ENCODE data around the gene ZNF143. TPM values are rescaled to one million over a fixed set of nuclear protein-coding genes. Genes with fewer than 3 reads are reported as not detected.

ZNF143 gene
- total RNA-seq, 1 experiment from 2014 or later: 16.9 TPM

GRCh38 chr11:9470765-9471164 lies 10.0 kb downstream of the ZNF143 start:
- DNase-seq (ENCODE audit: low read depth in 1 of 2, low spot score in 2 of 2): no peak
- no peak overlapping the region for H3K4me3 ChIP-seq
- no peaks in the 10 kb centered on the region for H3K27me3 ChIP-seq (replicated peaks)
- no peaks in the 10 kb centered on the region for H3K9me3 ChIP-seq (replicated peaks)
- H3K4me1 ChIP-seq (replicated peaks): no peaks in the 10 kb centered on the region
- no peak overlapping the region for H3K27ac ChIP-seq
- H3K36me3 ChIP-seq: peaks cover 5% of the 10 kb centered on the region; the same call in 1 of the 2 replicates

DNA sequence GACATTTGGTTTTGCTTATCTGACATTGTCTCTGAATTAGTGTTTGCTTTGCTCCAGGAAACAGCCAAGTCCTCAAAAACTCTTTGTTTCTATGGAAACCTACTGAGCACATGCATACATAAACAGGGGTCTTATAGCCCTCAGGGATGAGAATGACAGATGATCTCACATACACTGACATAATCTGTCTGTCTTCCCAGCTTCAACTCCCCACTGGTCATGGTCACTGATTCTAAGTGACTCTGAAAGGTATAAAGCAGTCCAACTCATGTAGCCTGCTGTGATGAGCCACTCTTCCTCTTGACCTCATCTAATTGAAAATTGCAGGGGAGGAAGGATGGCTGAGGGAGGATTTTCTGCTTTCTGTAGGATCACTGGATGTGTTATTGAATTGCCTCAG lies 12.6 kb downstream of the ZNF143 start:
- H3K27ac ChIP-seq: no peak overlapping the region
- no peak for DNase-seq (ENCODE audit: low read depth in 1 of 2, low spot score in 2 of 2)
- H3K4me1 ChIP-seq (replicated peaks): no peaks in the 10 kb centered on the region
- no peaks in the 10 kb centered on the region for H3K27me3 ChIP-seq (replicated peaks)
- H3K36me3 ChIP-seq: peaks cover 5% of the 10 kb centered on the region; the same call in 1 of the 2 replicates
- H3K9me3 ChIP-seq (replicated peaks): no peaks in the 10 kb centered on the region
- no peak overlapping the region for H3K4me3 ChIP-seq

DNA sequence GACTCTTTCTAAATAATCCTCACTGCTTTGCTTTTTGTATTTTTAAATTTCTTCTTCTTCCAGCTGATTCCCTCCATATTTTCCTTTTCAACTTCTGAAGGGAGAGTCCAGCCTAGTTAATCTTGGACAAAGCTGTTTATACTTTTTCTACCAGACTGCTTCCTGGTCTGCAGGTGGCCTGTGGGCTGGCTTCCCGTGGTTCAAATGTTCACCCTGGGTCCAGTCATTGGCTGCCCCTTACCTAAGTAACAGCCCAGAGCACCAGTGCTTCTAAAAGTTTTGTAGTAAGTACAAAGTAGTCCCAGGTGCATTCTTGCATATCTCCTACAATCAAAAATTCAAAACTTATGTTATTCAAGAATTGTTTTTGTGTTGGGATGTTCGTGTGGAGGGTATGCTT lies 19.1 kb downstream of the ZNF143 start:
- Histone ChIP-seq H3K36me3 (peaks cover 5% of the 10 kb centered on the region), H3K4me1 (replicated peaks) (no peaks in the 10 kb centered on the region), H3K9me3 (replicated peaks) (no peaks in the 10 kb centered on the region), H3K27me3 (replicated peaks) (no peaks in the 10 kb centered on the region), H3K4me3 (no peak overlapping the region), H3K27ac (no peak overlapping the region)
- DNase-seq (ENCODE audit: low read depth in 1 of 2, low spot score in 2 of 2): no peak

DNA sequence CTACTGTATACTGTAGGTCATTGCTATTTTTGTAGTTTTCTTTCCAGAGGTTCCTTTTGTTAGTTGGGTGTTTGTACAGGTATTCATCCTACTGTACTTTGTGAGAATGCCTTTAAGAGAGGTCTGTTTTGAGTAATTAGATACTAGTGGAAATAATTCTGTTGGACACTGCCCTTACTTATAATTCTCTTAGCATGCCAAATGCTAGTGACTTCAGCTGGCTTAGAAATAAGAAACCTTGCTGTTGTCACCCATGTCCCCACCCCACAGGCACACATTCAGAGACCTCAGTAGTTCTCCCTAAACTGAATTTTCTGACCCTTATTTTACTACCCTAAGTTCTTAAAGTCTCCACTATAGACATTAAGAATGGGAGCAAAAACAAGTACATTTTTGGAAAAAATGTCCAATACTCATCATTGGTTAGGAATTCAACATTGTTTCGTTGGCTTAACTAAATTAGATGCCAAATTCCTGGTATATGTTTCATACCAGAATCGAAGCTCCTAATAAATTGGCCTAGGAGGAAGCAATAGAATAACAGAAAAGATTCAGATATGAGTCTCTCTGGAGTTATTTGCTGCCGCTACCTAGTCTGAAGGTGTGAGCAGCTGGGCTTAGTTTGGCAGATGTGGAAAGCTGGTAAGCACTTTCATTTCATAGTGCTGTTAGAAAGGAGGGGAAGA lies 28.4 kb downstream of the ZNF143 start:
- H3K9me3 ChIP-seq (replicated peaks): no peaks in the 10 kb centered on the region
- H3K4me1 ChIP-seq (replicated peaks): peaks cover 17% of the 10 kb centered on the region
- peaks cover 12% of the 10 kb centered on the region for H3K36me3 ChIP-seq
- DNase-seq (ENCODE audit: low read depth in 1 of 2, low spot score in 2 of 2): peak in 1 of 2 experiments; percentile 28
- H3K27ac ChIP-seq: peak overlapping the region; percentile 54; the same call in 1 of the 2 replicates
- no peaks in the 10 kb centered on the region for H3K27me3 ChIP-seq (replicated peaks)
- no peak overlapping the region for H3K4me3 ChIP-seq

GRCh38 chr11:9490376-9490775 lies 29.6 kb downstream of the ZNF143 start:
- no peak for DNase-seq (ENCODE audit: low read depth in 1 of 2, low spot score in 2 of 2)
- Histone ChIP-seq H3K27ac (no peak overlapping the region), H3K4me1 (replicated peaks) (peaks cover 17% of the 10 kb centered on the region), H3K9me3 (replicated peaks) (no peaks in the 10 kb centered on the region), H3K27me3 (replicated peaks) (no peaks in the 10 kb centered on the region), H3K36me3 (peaks cover 16% of the 10 kb centered on the region), H3K4me3 (no peak overlapping the region)

DNA sequence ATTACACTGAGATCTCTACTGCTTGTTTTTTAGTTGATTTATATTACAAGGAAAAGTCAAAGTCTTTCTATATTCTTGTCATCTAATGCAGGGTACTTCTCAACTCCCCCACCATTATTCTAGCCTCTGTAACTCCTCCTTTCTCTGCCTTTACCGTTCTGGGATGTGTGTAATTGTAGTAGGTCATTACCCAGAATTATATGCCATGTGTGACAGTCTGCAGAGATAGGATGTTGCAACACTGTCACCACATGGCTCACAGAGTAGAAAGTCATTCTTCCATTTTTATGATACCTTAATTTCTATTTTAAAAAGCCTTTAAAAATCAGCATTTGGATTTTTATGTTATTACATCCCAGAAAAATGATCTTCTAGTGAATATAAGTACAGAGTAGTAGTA lies 32.7 kb downstream of the ZNF143 start:
- no peaks in the 10 kb centered on the region for H3K9me3 ChIP-seq (replicated peaks)
- peaks cover 20% of the 10 kb centered on the region for H3K36me3 ChIP-seq
- H3K27me3 ChIP-seq (replicated peaks): no peaks in the 10 kb centered on the region
- H3K4me1 ChIP-seq (replicated peaks): peaks cover 12% of the 10 kb centered on the region
- no peak overlapping the region for H3K4me3 ChIP-seq
- no peak for DNase-seq (ENCODE audit: low read depth in 1 of 2, low spot score in 2 of 2)
- H3K27ac ChIP-seq: no peak overlapping the region

- peaks cover 21% of the 10 kb centered on the region for H3K36me3 ChIP-seq
- H3K9me3 ChIP-seq (replicated peaks): no peaks in the 10 kb centered on the region
Observed at GRCh38 chr11:9494316-9494715, 33.5 kb downstream of the ZNF143 start.

GRCh38 chr11:9495803-9496514 lies 35.1 kb downstream of the ZNF143 start:
- no peak for DNase-seq (ENCODE audit: low read depth in 1 of 2, low spot score in 2 of 2)
- Histone ChIP-seq H3K27ac (no peak overlapping the region), H3K4me3 (no peak overlapping the region), H3K4me1 (replicated peaks) (no peaks in the 10 kb centered on the region), H3K36me3 (peaks cover 18% of the 10 kb centered on the region), H3K9me3 (replicated peaks) (no peaks in the 10 kb centered on the region), H3K27me3 (replicated peaks) (no peaks in the 10 kb centered on the region)

More at GRCh38 chr11:9494316-9494715, 33.5 kb downstream of the ZNF143 start:
- Histone ChIP-seq H3K27ac (no peak overlapping the region), H3K27me3 (replicated peaks) (no peaks in the 10 kb centered on the region), H3K4me1 (replicated peaks) (peaks cover 4% of the 10 kb centered on the region; the same call in 1 of the 2 replicates), H3K4me3 (no peak overlapping the region)
- DNase-seq (ENCODE audit: low read depth in 1 of 2, low spot score in 2 of 2): no peak

GRCh38 chr11:9498457-9499078 lies 37.8 kb downstream of the ZNF143 start:
- Histone ChIP-seq H3K4me1 (replicated peaks) (no peaks in the 10 kb centered on the region), H3K36me3 (peaks cover 23% of the 10 kb centered on the region), H3K27ac (no peak overlapping the region), H3K4me3 (no peak overlapping the region), H3K27me3 (replicated peaks) (no peaks in the 10 kb centered on the region), H3K9me3 (replicated peaks) (no peaks in the 10 kb centered on the region)
- DNase-seq (ENCODE audit: low read depth in 1 of 2, low spot score in 2 of 2): no peak

DNA sequence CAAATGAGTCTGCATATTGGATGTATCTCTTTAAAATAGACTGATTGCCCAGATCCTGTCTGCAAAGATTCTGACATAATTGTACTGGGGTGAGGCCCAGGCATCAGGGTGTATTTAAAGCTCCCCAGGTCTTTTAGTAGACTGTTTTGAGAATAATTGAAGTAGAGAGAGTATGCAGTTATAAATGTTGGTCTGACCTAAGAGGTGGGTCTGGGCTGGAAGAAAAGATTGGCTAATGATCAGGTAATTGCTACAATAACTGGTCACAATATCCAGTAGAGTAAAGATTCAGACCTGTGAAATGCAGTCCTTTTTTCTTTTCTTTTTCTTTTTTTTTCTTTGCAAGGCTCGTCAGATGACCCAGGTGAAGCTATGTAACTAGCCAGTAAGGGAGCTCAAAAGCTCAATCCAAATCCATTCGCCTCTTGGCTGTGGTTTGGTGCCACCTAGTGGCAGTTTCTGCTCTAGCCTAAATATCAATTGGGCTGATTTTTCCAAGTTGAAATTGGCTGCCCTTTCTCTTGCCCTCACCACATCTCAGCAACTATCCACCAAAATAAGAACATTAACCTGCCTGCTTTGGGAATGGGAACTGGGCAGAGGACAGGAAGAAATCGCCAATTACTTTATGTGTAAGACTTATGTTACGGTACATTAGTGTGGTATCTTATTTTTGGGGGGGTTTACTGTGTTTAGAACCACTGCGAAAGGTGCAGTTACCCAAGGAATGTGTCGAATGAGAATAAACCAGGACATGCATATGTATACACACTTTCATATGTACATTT lies 45.9 kb downstream of the ZNF143 start:
- H3K36me3 ChIP-seq: peaks cover 9% of the 10 kb centered on the region; the same call in 1 of the 2 replicates
- H3K4me1 ChIP-seq (replicated peaks): peaks cover 18% of the 10 kb centered on the region
- no peaks in the 10 kb centered on the region for H3K27me3 ChIP-seq (replicated peaks)
- H3K27ac ChIP-seq: peak overlapping the region; percentile 32; the same call in 1 of the 2 replicates
- no peak overlapping the region for H3K4me3 ChIP-seq
- peak; percentile 47 to 57 for DNase-seq (ENCODE audit: low read depth in 1 of 2, low spot score in 2 of 2)
- H3K9me3 ChIP-seq (replicated peaks): no peaks in the 10 kb centered on the region

GRCh38 chr11:9507277-9507580 lies 46.4 kb downstream of the ZNF143 start:
- Histone ChIP-seq H3K4me3 (no peak overlapping the region), H3K27me3 (replicated peaks) (no peaks in the 10 kb centered on the region), H3K9me3 (replicated peaks) (no peaks in the 10 kb centered on the region), H3K36me3 (peaks cover 9% of the 10 kb centered on the region; the same call in 1 of the 2 replicates), H3K4me1 (replicated peaks) (peaks cover 18% of the 10 kb centered on the region), H3K27ac (peak overlapping the region; percentile 32; the same call in 1 of the 2 replicates)
- DNase-seq (ENCODE audit: low read depth in 1 of 2, low spot score in 2 of 2): no peak

DNA sequence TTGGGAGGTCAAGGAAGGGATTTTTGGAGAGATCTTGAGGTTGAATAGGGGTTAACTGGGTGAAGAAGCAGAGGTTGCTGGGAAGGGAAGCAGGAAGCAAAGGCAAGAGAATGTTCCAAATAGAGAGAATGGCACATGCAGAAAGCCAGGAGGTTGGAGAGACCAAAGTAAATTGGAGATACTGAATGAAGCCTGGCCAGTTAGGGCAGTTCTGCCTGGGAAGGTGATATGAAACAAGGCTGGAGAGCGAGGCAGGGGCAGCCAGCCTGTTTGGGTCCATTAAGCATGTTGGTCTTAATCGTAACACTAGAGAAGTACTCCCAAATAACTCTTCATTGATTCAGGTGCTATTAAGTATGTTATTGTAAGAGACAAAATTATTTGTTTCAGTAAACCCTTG lies 48.2 kb downstream of the ZNF143 start:
- H3K4me1 ChIP-seq (replicated peaks): peaks cover 18% of the 10 kb centered on the region
- H3K27ac ChIP-seq: no peak overlapping the region
- H3K27me3 ChIP-seq (replicated peaks): no peaks in the 10 kb centered on the region
- H3K9me3 ChIP-seq (replicated peaks): no peaks in the 10 kb centered on the region
- H3K4me3 ChIP-seq: no peak overlapping the region
- no peak for DNase-seq (ENCODE audit: low read depth in 1 of 2, low spot score in 2 of 2)
- H3K36me3 ChIP-seq: peaks cover 20% of the 10 kb centered on the region

- Histone ChIP-seq H3K27ac (no peak overlapping the region), H3K9me3 (replicated peaks) (no peaks in the 10 kb centered on the region), H3K4me1 (replicated peaks) (peaks cover 11% of the 10 kb centered on the region), H3K4me3 (no peak overlapping the region), H3K36me3 (peaks cover 22% of the 10 kb centered on the region), H3K27me3 (replicated peaks) (no peaks in the 10 kb centered on the region)
- no peak for DNase-seq (ENCODE audit: low read depth in 1 of 2, low spot score in 2 of 2)
Observed at GRCh38 chr11:9512370-9513019, 51.7 kb downstream of the ZNF143 start.

All from SJSA1 (cell line).